Colonic mucosa (tissue), 4 donors: ENCODE results near the gene CUL1. TPM values are rescaled to one million over a fixed set of nuclear protein-coding genes. Genes with fewer than 3 reads are reported as not detected.
"Not testable (repeated sequence)": the region's sequence is repeated elsewhere in the genome, so short reads cannot be mapped to it uniquely, and the experiment has no call there.

Experiments
- DNase-seq: peaks from one replicate; pipeline ENCODE4 v3.0.0-alpha.2; 2020
- H3K27ac ChIP-seq: fragments of 200-600 bp; one replicate; pipeline ENCODE4 v1.8.0; 2021
- H3K27me3 ChIP-seq: fragments of 200-600 bp; one replicate; pipeline ENCODE4 v1.8.0; 2021
- H3K36me3 ChIP-seq: fragments of 200-600 bp; one replicate; pipeline ENCODE4 v1.8.0; 2021
- H3K4me1 ChIP-seq: fragments of 200-600 bp; one replicate; pipeline ENCODE4 v1.8.0; 2021; ENCODE audit warnings: mild to moderate bottlenecking
- H3K4me3 ChIP-seq: fragments of 200-600 bp; one replicate; pipeline ENCODE4 v1.8.0; 2021
- H3K9ac ChIP-seq, 2 donors: one replicate each; pipeline ENCODE4 v1.7.0; 2013; ENCODE audit warnings: control low read depth in 2 of 2, low read depth in 2 of 2, low read length in 2 of 2
- H3K9me3 ChIP-seq: fragments of 200-600 bp; one replicate; pipeline ENCODE4 v1.8.0; 2021
- CTCF ChIP-seq: fragments of 200-600 bp; IDR thresholded peaks from one replicate; pipeline ENCODE4 v1.8.0; 2022; ENCODE audit warnings: antibody characterized with exemption, mild to moderate bottlenecking
- intact Hi-C: fragments of 100-400 bp; cut with DNase I; formaldehyde crosslinking; loops from one replicate; pipeline ENCODE4 v1.14.1; 2022
- total RNA-seq, 2 donors: library from RNA; stranded (reverse); fragmentation: NEBNext Ultra II Directional in 1 of 2; extraction: Animal tissue kit (Norgen Biotek cat#: 25700) in 1 of 2; gene quantifications; one replicate each; pipeline ENCODE4 v1.2.1, GENCODE V29; 2021
- donor health status: healthy.
- donor health status: DM: no; HTN: no; CAD: no.
- donor health status: DM: no; HTN: no; CAD: no.

The CUL1 gene
- total RNA-seq, 2 donors from 2014 or later, result 36.2 to 36.9 TPM

- TF ChIP-seq CTCF, result no peak
- Histone ChIP-seq H3K36me3 (no peaks in the 10 kb centered on the region), H3K27ac (no peak overlapping the region), H3K9ac (no peak overlapping the region), H3K4me1 (peaks cover 31% of the 10 kb centered on the region), H3K4me3 (no peak overlapping the region), H3K27me3 (no peaks in the 10 kb centered on the region), H3K9me3 (no peaks in the 10 kb centered on the region)
- intact Hi-C loops, result no loop called here
- no peak for DNase-seq
Measured at GRCh38 chr7:148704970-148705369, 6.3 kb downstream of the CUL1 start.

- no peak overlapping the region for H3K9ac ChIP-seq
- H3K27ac ChIP-seq, result no peak overlapping the region
- peaks cover 24% of the 10 kb centered on the region for H3K4me1 ChIP-seq
- no peak for TF ChIP-seq CTCF
- no peak for DNase-seq
- H3K27me3 ChIP-seq, result no peaks in the 10 kb centered on the region
- no peaks in the 10 kb centered on the region for H3K36me3 ChIP-seq
- intact Hi-C loops, result no loop called here
- H3K4me3 ChIP-seq, result no peak overlapping the region
- no peaks in the 10 kb centered on the region for H3K9me3 ChIP-seq
Measured at GRCh38 chr7:148706368-148706767, 7.7 kb downstream of the CUL1 start.

GRCh38 chr7:148708026-148708885, 9.6 kb downstream of the CUL1 start:
- DNase-seq, result no peak
- no peak overlapping the region for H3K27ac ChIP-seq
- H3K4me1 ChIP-seq, result peaks cover 10% of the 10 kb centered on the region

GRCh38 chr7:148709014-148709413, 10.3 kb downstream of the CUL1 start:
- intact Hi-C loops, result no loop called here

More at GRCh38 chr7:148708026-148708885, 9.6 kb downstream of the CUL1 start:
- Histone ChIP-seq H3K4me3 (no peak overlapping the region), H3K27me3 (no peaks in the 10 kb centered on the region), H3K36me3 (no peaks in the 10 kb centered on the region), H3K9ac (no peak overlapping the region), H3K9me3 (no peaks in the 10 kb centered on the region)
- TF ChIP-seq CTCF, result no peak
- intact Hi-C loops, result no loop called here

GRCh38 chr7:148710426-148710825, 11.7 kb downstream of the CUL1 start:
- intact Hi-C loops, H3K9ac ChIP-seq, H3K36me3 ChIP-seq, H3K4me1 ChIP-seq, H3K27me3 ChIP-seq, DNase-seq, H3K4me3 ChIP-seq, H3K27ac ChIP-seq, H3K9me3 ChIP-seq: not testable (repeated sequence)

More at GRCh38 chr7:148709014-148709413, 10.3 kb downstream of the CUL1 start:
- Histone ChIP-seq H3K9ac (no peak overlapping the region), H3K4me3 (no peak overlapping the region), H3K27me3 (no peaks in the 10 kb centered on the region), H3K27ac (no peak overlapping the region), H3K9me3 (no peaks in the 10 kb centered on the region), H3K36me3 (no peaks in the 10 kb centered on the region), H3K4me1 (peaks cover 10% of the 10 kb centered on the region)
- DNase-seq, result no peak
- no peak for TF ChIP-seq CTCF
